ENCODE results near the gene KCNC1. TPM values are rescaled to one million over a fixed set of nuclear protein-coding genes. Genes with fewer than 3 reads are reported as not detected.

The KCNC1 gene
- total RNA-seq, 4 donors from 2014 or later, result not detected

- H3K9me3 ChIP-seq, result peaks cover 0 to 9% (median 0%) of the 10 kb centered on the region in 4 donors
- TF ChIP-seq CTCF (IDR thresholded peaks at IDR 0.05) (no peak), EP300 (IDR thresholded peaks at IDR 0.05) (no peak), POLR2A (IDR thresholded peaks at IDR 0.05) (no peak)
- DNase-seq (ENCODE audit: low spot score in 2 of 2), result no peak
- H3K27me3 ChIP-seq, result no peaks in the 10 kb centered on the region
- H3K36me3 ChIP-seq, result no peaks in the 10 kb centered on the region
- no peak overlapping the region for H3K4me3 ChIP-seq
- no peaks in the 10 kb centered on the region for H3K4me1 ChIP-seq
- 92% methylated on average over 17 of the region's 17 CpGs for WGBS, 2 donors
- no peak overlapping the region for H3K27ac ChIP-seq
Observed at GRCh38 chr11:17771415-17771814, 36.8 kb downstream of the KCNC1 start.

GRCh38 chr11:17771841-17772401 lies 37.3 kb downstream of the KCNC1 start:
- H3K4me3 ChIP-seq, result no peak overlapping the region
- 97 to 98% methylated on average over 37 of the region's 37 CpGs for WGBS, 2 donors
- H3K27ac ChIP-seq, result no peak overlapping the region
- H3K4me1 ChIP-seq, result no peaks in the 10 kb centered on the region
- TF ChIP-seq POLR2A (IDR thresholded peaks at IDR 0.05) (no peak), CTCF (IDR thresholded peaks at IDR 0.05) (no peak), EP300 (IDR thresholded peaks at IDR 0.05) (no peak)
- H3K27me3 ChIP-seq, result no peaks in the 10 kb centered on the region
- no peaks in the 10 kb centered on the region for H3K36me3 ChIP-seq
- no peak for DNase-seq (ENCODE audit: low spot score in 2 of 2)
- peaks cover 0 to 9% (median 0%) of the 10 kb centered on the region in 4 donors for H3K9me3 ChIP-seq

GRCh38 chr11:17772704-17773600 lies 38.4 kb downstream of the KCNC1 start:
- WGBS, 2 donors, result 90 to 92% methylated on average over 30 to 31 of the region's 31 CpGs
- H3K4me1 ChIP-seq, result no peaks in the 10 kb centered on the region
- TF ChIP-seq EP300 (IDR thresholded peaks at IDR 0.05) (no peak), CTCF (IDR thresholded peaks at IDR 0.05) (no peak), POLR2A (IDR thresholded peaks at IDR 0.05) (no peak)
- no peak overlapping the region for H3K4me3 ChIP-seq
- no peaks in the 10 kb centered on the region for H3K27me3 ChIP-seq
- no peak overlapping the region for H3K27ac ChIP-seq
- peaks cover 0 to 9% (median 0%) of the 10 kb centered on the region in 4 donors for H3K9me3 ChIP-seq
- no peaks in the 10 kb centered on the region for H3K36me3 ChIP-seq
- DNase-seq (ENCODE audit: low spot score in 2 of 2), result no peak

- Histone ChIP-seq H3K4me3 (no peak overlapping the region), H3K36me3 (no peaks in the 10 kb centered on the region), H3K27me3 (no peaks in the 10 kb centered on the region), H3K4me1 (no peaks in the 10 kb centered on the region), H3K9me3 (peaks cover 0 to 9% (median 0%) of the 10 kb centered on the region in 4 donors), H3K27ac (no peak overlapping the region)
- DNase-seq (ENCODE audit: low spot score in 2 of 2), result no peak
- TF ChIP-seq POLR2A (IDR thresholded peaks at IDR 0.05), result no peak
- no peak for TF ChIP-seq CTCF (IDR thresholded peaks at IDR 0.05)
- no peak for TF ChIP-seq EP300 (IDR thresholded peaks at IDR 0.05)
- 92 to 95% methylated on average over 6 of the region's 6 CpGs for WGBS, 2 donors
Observed at GRCh38 chr11:17773674-17774073, 39.1 kb downstream of the KCNC1 start.

All from tibial nerve (tissue), 4 donors.